ENCODE results near the gene TMPRSS4.

Gene TMPRSS4

GRCh38 chr11:118157186-118157895, 80.5 kb downstream of the TMPRSS4 start:
- no peak for DNase-seq

GRCh38 chr11:118161786-118162185, 84.9 kb downstream of the TMPRSS4 start:
- DNase-seq: no peak

GRCh38 chr11:118162846-118163245, 86.0 kb downstream of the TMPRSS4 start:
- DNase-seq: no peak

- no peak for DNase-seq
Observed at GRCh38 chr11:118163494-118163893, 86.6 kb downstream of the TMPRSS4 start.

- no peak for DNase-seq
Observed at GRCh38 chr11:118164885-118165284, 88.0 kb downstream of the TMPRSS4 start.

GRCh38 chr11:118166641-118167040, 89.8 kb downstream of the TMPRSS4 start:
- DNase-seq: no peak

- DNase-seq: no peak
Observed at GRCh38 chr11:118167253-118167652, 90.4 kb downstream of the TMPRSS4 start.

GRCh38 chr11:118167906-118168305, 91.0 kb downstream of the TMPRSS4 start:
- DNase-seq: no peak

GRCh38 chr11:118168316-118168715, 91.4 kb downstream of the TMPRSS4 start:
- DNase-seq: no peak

GRCh38 chr11:118168751-118169150, 91.9 kb downstream of the TMPRSS4 start:
- DNase-seq: no peak

GRCh38 chr11:118169300-118170140, 92.6 kb downstream of the TMPRSS4 start:
- no peak for DNase-seq

GRCh38 chr11:118170231-118170630, 93.4 kb downstream of the TMPRSS4 start:
- no peak for DNase-seq

GRCh38 chr11:118170882-118171268, 94.0 kb downstream of the TMPRSS4 start:
- DNase-seq: no peak
